Liver (tissue), 9 donors: ENCODE measurements around the gene AHRR. TPM values are rescaled to one million over a fixed set of nuclear protein-coding genes. Genes with fewer than 3 reads are reported as not detected.

Source experiments
- DNase-seq: peaks from one replicate; pipeline ENCODE4 v3.0.0-alpha.2; 2017; ENCODE audit warnings: low spot score
- H3K27ac ChIP-seq, 2 donors: one replicate each; pipeline ENCODE4 v1.7.0; 2013; ENCODE audit warnings: inconsistent platforms in 2 of 2, low read length in 2 of 2, control low read depth in 1 of 2, low read depth in 1 of 2, mild to moderate bottlenecking in 1 of 2
- H3K27me3 ChIP-seq, 4 donors: one replicate each; pipeline versions ENCODE4 v1.6.1 to v1.7.0; 2013; ENCODE audit warnings: low read length in 3 of 4, inconsistent platforms in 1 of 4, mild to moderate bottlenecking in 1 of 4, moderate library complexity in 1 of 4; ENCODE audit not compliant: control insufficient read depth in 4 of 4, insufficient read depth in 4 of 4
- H3K36me3 ChIP-seq, 4 donors: one replicate each; pipeline versions ENCODE4 v1.6.1 to v1.7.0; 2013; ENCODE audit warnings: low read length in 3 of 4, mild to moderate bottlenecking in 3 of 4, low read depth in 1 of 4, moderate library complexity in 1 of 4; ENCODE audit not compliant: control insufficient read depth in 4 of 4, insufficient read depth in 3 of 4
- H3K4me1 ChIP-seq, 4 donors: one replicate each; pipeline versions ENCODE4 v1.6.1 to v1.7.0; 2013; ENCODE audit warnings: low read length in 3 of 4, mild to moderate bottlenecking in 3 of 4, moderate library complexity in 1 of 4; ENCODE audit not compliant: control insufficient read depth in 4 of 4, insufficient read depth in 4 of 4
- H3K4me3 ChIP-seq, 3 donors: one replicate each; pipeline versions ENCODE4 v1.6.1 to v1.7.0; 2013; ENCODE audit warnings: low read length in 3 of 3, control low read depth in 1 of 3, low read depth in 1 of 3, mild to moderate bottlenecking in 1 of 3
- H3K9ac ChIP-seq, 2 donors: one replicate each; pipeline ENCODE4 v1.7.0; 2013; ENCODE audit warnings: low read length in 2 of 2, mild to moderate bottlenecking in 2 of 2, moderate library complexity in 2 of 2, control low read depth in 1 of 2, low read depth in 1 of 2
- H3K9me3 ChIP-seq, 4 donors: one replicate each; pipeline versions ENCODE4 v1.6.1 to v1.7.0; 2013; ENCODE audit warnings: low read length in 3 of 4; ENCODE audit not compliant: control insufficient read depth in 4 of 4
- ATF3 ChIP-seq: IDR thresholded peaks from 2 replicates; pipeline ENCODE4 v1.6.1; 2016; ENCODE audit warnings: antibody characterized with exemption
- EGR1 ChIP-seq, 2 donors: IDR thresholded peaks; 2 replicates each; pipeline ENCODE4 v1.6.1; 2016 to 2018; ENCODE audit warnings: antibody characterized with exemption in 2 of 2, low read depth in 2 of 2
- FOXA1 ChIP-seq: IDR thresholded peaks from 2 replicates; pipeline ENCODE4 v1.6.1; 2016; ENCODE audit warnings: antibody characterized with exemption
- FOXA2 ChIP-seq: IDR thresholded peaks from 2 replicates; pipeline ENCODE4 v1.6.1; 2016; ENCODE audit warnings: antibody characterized with exemption
- GABPA ChIP-seq, 2 donors: IDR thresholded peaks in 1 of 2; conservative IDR thresholded peaks in 1 of 2; 2 replicates each; pipeline ENCODE4 v1.6.1; 2016; ENCODE audit warnings: antibody characterized with exemption in 2 of 2, mild to moderate bottlenecking in 1 of 2, moderate library complexity in 1 of 2
- HNF4A ChIP-seq, 2 donors: conservative IDR thresholded peaks; 2 replicates each; pipeline ENCODE4 v1.6.1; 2016; ENCODE audit warnings: antibody characterized with exemption in 2 of 2, mild to moderate bottlenecking in 2 of 2
- HNF4G ChIP-seq: IDR thresholded peaks from 2 replicates; pipeline ENCODE4 v1.6.1; 2016; ENCODE audit warnings: antibody characterized with exemption
- NR2F2 ChIP-seq: IDR thresholded peaks from 2 replicates; pipeline ENCODE4 v1.6.1; 2016; ENCODE audit warnings: antibody characterized with exemption
- RAD21 ChIP-seq, 2 donors: IDR thresholded peaks; 2 replicates each; pipeline ENCODE4 v1.6.1; 2016; ENCODE audit warnings: antibody characterized with exemption in 2 of 2, mild to moderate bottlenecking in 2 of 2
- RXRA ChIP-seq, 2 donors: IDR thresholded peaks; 2 replicates each; pipeline ENCODE4 v1.6.1; 2017 to 2018; ENCODE audit warnings: antibody characterized with exemption in 2 of 2, mild to moderate bottlenecking in 1 of 2
- SP1 ChIP-seq: IDR thresholded peaks from 2 replicates; pipeline ENCODE4 v1.6.1; 2018; ENCODE audit warnings: antibody characterized with exemption, mild to moderate bottlenecking
- TAF1 ChIP-seq: conservative IDR thresholded peaks from 2 replicates; pipeline ENCODE4 v1.6.1; 2016; ENCODE audit warnings: antibody characterized with exemption, mild to moderate bottlenecking
- YY1 ChIP-seq: IDR thresholded peaks from 2 replicates; pipeline ENCODE4 v1.6.1; 2016; ENCODE audit warnings: antibody characterized with exemption, mild to moderate bottlenecking
- WGBS: extraction: QIAGEN DNeasy Blood & Tissue Kit; methylation state at CpG from one replicate; pipeline ENCODE4 v1.1.7; 2013; 5-methylcytosine and 5-hydroxymethylcytosine counted together
- polyA plus RNA-seq, 2 donors: library from polyadenylated mRNA; stranded (reverse) in 1 of 2; unstranded in 1 of 2; fragments of 200-250 nt in 1 of 2; fragments of >200 nt in 1 of 2; fragmentation: Nextera tagmentation in 1 of 2; extraction: Ambion mirVana in 1 of 2; gene quantifications; one replicate each; pipeline versions ENCODE4 v1.2.1 to v1.2.3, GENCODE V29; 2013 to 2015
- total RNA-seq, 2 donors: library from RNA; depleted of rRNA; stranded (reverse); fragments of >200 nt; gene quantifications; one replicate each; pipeline ENCODE4 v1.2.3, GENCODE V29; 2014
- TF ChIP-seq, protein P1 (sequence below): IDR thresholded peaks from 2 replicates; pipeline ENCODE4 v1.6.1; 2016; ENCODE audit warnings: antibody characterized with exemption, mild to moderate bottlenecking
- TF ChIP-seq, protein P2 (sequence below): IDR thresholded peaks from 2 replicates; pipeline ENCODE4 v1.6.1; 2016; ENCODE audit warnings: antibody characterized with exemption
- TF ChIP-seq, protein P3 (sequence below): IDR thresholded peaks from 2 replicates; pipeline ENCODE4 v1.6.1; 2016; ENCODE audit warnings: antibody characterized with exemption
- donor health status: healthy.
- donor health status: healthy.
- donor health status: healthy.
- donor health status: healthy.
- donor health status: healthy.

AHRR gene
- total and polyA plus RNA-seq, 4 donors = 0.15 to 0.47 (median 0.24) TPM

GRCh38 chr5:483434-484140 lies 162.1 kb downstream of the AHRR start:
- no peak overlapping the region for H3K27ac ChIP-seq
- H3K27me3 ChIP-seq = no peaks in the 10 kb centered on the region
- TF ChIP-seq RAD21 (IDR thresholded peaks at IDR 0.05) = no peak
- TF ChIP-seq FOXA2 = no peak
- TF ChIP-seq FOXA1 = no peak
- TF ChIP-seq, protein P1, sequence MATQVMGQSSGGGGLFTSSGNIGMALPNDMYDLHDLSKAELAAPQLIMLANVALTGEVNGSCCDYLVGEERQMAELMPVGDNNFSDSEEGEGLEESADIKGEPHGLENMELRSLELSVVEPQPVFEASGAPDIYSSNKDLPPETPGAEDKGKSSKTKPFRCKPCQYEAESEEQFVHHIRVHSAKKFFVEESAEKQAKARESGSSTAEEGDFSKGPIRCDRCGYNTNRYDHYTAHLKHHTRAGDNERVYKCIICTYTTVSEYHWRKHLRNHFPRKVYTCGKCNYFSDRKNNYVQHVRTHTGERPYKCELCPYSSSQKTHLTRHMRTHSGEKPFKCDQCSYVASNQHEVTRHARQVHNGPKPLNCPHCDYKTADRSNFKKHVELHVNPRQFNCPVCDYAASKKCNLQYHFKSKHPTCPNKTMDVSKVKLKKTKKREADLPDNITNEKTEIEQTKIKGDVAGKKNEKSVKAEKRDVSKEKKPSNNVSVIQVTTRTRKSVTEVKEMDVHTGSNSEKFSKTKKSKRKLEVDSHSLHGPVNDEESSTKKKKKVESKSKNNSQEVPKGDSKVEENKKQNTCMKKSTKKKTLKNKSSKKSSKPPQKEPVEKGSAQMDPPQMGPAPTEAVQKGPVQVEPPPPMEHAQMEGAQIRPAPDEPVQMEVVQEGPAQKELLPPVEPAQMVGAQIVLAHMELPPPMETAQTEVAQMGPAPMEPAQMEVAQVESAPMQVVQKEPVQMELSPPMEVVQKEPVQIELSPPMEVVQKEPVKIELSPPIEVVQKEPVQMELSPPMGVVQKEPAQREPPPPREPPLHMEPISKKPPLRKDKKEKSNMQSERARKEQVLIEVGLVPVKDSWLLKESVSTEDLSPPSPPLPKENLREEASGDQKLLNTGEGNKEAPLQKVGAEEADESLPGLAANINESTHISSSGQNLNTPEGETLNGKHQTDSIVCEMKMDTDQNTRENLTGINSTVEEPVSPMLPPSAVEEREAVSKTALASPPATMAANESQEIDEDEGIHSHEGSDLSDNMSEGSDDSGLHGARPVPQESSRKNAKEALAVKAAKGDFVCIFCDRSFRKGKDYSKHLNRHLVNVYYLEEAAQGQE = no peak
- TF ChIP-seq TAF1 = no peak
- TF ChIP-seq EGR1 (IDR thresholded peaks at IDR 0.05; ENCODE audit: low read depth in 2 of 2) = no peak
- TF ChIP-seq, protein P2, sequence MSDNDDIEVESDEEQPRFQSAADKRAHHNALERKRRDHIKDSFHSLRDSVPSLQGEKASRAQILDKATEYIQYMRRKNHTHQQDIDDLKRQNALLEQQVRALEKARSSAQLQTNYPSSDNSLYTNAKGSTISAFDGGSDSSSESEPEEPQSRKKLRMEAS = no peak
- no peak for TF ChIP-seq GABPA (IDR thresholded peaks at IDR 0.05 in 1 of 2, conservative IDR thresholded peaks at IDR 0.05 in 1 of 2)
- TF ChIP-seq RXRA (IDR thresholded peaks at IDR 0.05) = no peak
- TF ChIP-seq NR2F2 = no peak
- no peak for TF ChIP-seq YY1
- TF ChIP-seq HNF4G = no peak
- TF ChIP-seq SP1 = no peak
- TF ChIP-seq, protein P3, sequence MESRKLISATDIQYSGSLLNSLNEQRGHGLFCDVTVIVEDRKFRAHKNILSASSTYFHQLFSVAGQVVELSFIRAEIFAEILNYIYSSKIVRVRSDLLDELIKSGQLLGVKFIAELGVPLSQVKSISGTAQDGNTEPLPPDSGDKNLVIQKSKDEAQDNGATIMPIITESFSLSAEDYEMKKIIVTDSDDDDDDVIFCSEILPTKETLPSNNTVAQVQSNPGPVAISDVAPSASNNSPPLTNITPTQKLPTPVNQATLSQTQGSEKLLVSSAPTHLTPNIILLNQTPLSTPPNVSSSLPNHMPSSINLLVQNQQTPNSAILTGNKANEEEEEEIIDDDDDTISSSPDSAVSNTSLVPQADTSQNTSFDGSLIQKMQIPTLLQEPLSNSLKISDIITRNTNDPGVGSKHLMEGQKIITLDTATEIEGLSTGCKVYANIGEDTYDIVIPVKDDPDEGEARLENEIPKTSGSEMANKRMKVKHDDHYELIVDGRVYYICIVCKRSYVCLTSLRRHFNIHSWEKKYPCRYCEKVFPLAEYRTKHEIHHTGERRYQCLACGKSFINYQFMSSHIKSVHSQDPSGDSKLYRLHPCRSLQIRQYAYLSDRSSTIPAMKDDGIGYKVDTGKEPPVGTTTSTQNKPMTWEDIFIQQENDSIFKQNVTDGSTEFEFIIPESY = no peak
- H3K9ac ChIP-seq = no peak overlapping the region
- H3K36me3 ChIP-seq = no peaks in the 10 kb centered on the region
- DNase-seq = no peak
- WGBS = 76% methylated on average over 34 of the region's 34 CpGs
- H3K4me1 ChIP-seq = no peaks in the 10 kb centered on the region
- no peaks in the 10 kb centered on the region for H3K9me3 ChIP-seq
- H3K4me3 ChIP-seq = no peak overlapping the region

DNA sequence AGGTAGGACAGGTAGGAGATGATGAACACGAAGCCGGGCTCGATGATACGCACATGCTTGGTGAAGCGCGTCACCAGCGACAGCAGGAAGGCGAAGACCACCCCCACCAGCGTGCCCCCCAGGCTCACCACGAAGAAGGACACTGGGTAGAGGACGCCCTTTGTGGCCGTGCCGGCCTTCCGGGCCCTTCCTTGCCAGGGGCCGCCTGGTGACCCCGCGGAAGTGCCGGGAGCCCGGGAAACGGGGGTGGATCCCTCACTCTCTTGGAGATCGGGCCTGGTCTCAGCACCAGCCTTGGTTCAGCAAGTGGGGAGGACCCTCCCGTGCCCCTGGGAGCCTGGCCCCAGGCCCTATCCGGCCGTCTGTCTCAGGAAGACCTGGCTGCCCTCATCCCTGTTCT lies 163.0 kb downstream of the AHRR start:
- H3K27me3 ChIP-seq = no peaks in the 10 kb centered on the region

More for the DNA sequence above, 163.0 kb downstream of the AHRR start:
- Histone ChIP-seq H3K27ac (no peak overlapping the region), H3K9me3 (no peaks in the 10 kb centered on the region), H3K4me1 (no peaks in the 10 kb centered on the region), H3K9ac (no peak overlapping the region), H3K36me3 (no peaks in the 10 kb centered on the region), H3K4me3 (no peak overlapping the region)
- WGBS = 90% methylated on average over 24 of the region's 24 CpGs
- DNase-seq = no peak
- TF ChIP-seq HNF4G (no peak), HNF4A (conservative IDR thresholded peaks at IDR 0.05) (no peak), YY1 (no peak), FOXA2 (no peak), RXRA (IDR thresholded peaks at IDR 0.05) (no peak), ATF3 (no peak)
- TF ChIP-seq, protein P3 = no peak
- TF ChIP-seq, protein P2 = no peak
